OCI-LY7 (cell line): ENCODE results near the gene FCSK. TPM values are rescaled to one million over a fixed set of nuclear protein-coding genes. Genes with fewer than 3 reads are reported as not detected.

Source experiments
- BruUV-seq: library from RNA; stranded (reverse); fragments of 400-500 nt; replicated peaks from 2 replicates; lab custom pipeline; 2021; lab: Mats Ljungman, UMichigan
- CTCF ChIA-PET: fragments of 300-600 bp; sonication (Branson Sonifier 250); formaldehyde crosslinking; loops from one replicate; lab custom pipeline; 2022; ENCODE audit warnings: antibody characterized with exemption; ENCODE audit not compliant: unreplicated experiment; lab: Charles Lee
- POLR2A ChIA-PET: fragments of 300-600 bp; sonication (Branson Sonifier 250); formaldehyde crosslinking; loops from one replicate; lab custom pipeline; 2022; ENCODE audit warnings: antibody characterized with exemption; lab: Charles Lee
- DNase-seq: peaks from one replicate; pipeline ENCODE4 v3.0.0-alpha.2; 2015; ENCODE audit warnings: low spot score
- H2AFZ ChIP-seq: fragments of 200-600 bp; sonication (generic), shearing (Covaris generic); 2 replicates; pipeline ENCODE4 v1.6.1; 2014; ENCODE audit warnings: mild to moderate bottlenecking, antibody characterized with exemption, low read length, moderate library complexity
- H3K27ac ChIP-seq: fragments of 200-600 bp; sonication (generic); 2 replicates; pipeline ENCODE4 v1.5.1; 2014; ENCODE audit warnings: mixed run types, low read depth, mild to moderate bottlenecking, moderate library complexity, low read length, inconsistent platforms; ENCODE audit not compliant: poor library complexity, severe bottlenecking
- H3K36me3 ChIP-seq: fragments of 200-600 bp; sonication (generic); 2 replicates; pipeline ENCODE4 v1.6.1; 2014; ENCODE audit warnings: mild to moderate bottlenecking, antibody characterized with exemption, low read length, moderate library complexity, mixed read lengths; ENCODE audit not compliant: insufficient read depth
- H3K4me1 ChIP-seq: fragments of 200-600 bp; sonication (generic); 2 replicates; pipeline ENCODE4 v1.5.1; 2014; ENCODE audit warnings: mild to moderate bottlenecking, low read length; ENCODE audit not compliant: insufficient read depth, poor library complexity, severe bottlenecking
- H3K4me2 ChIP-seq: fragments of 200-600 bp; sonication (generic); 2 replicates; pipeline ENCODE4 v1.6.1; 2014; ENCODE audit warnings: mild to moderate bottlenecking, low read length
- H3K4me3 ChIP-seq: fragments of 200-600 bp; sonication (generic); 2 replicates; pipeline ENCODE4 v1.5.1; 2014; ENCODE audit warnings: mild to moderate bottlenecking, low read depth, low read length; ENCODE audit not compliant: poor library complexity, severe bottlenecking
- H3K79me2 ChIP-seq: fragments of 200-600 bp; sonication (generic); 2 replicates; pipeline ENCODE4 v1.6.1; 2016; ENCODE audit warnings: low read depth, mild to moderate bottlenecking, low read length, moderate library complexity, mixed read lengths; ENCODE audit not compliant: insufficient read depth
- H3K9me2 ChIP-seq: fragments of 200-600 bp; sonication (generic); 2 replicates; pipeline ENCODE4 v1.6.1; 2016; ENCODE audit warnings: mild to moderate bottlenecking, low read length, mixed read lengths; ENCODE audit not compliant: insufficient read depth
- H3K9me3 ChIP-seq: fragments of 200-600 bp; sonication (generic); 2 replicates; pipeline ENCODE4 v1.6.1; 2014; ENCODE audit warnings: mild to moderate bottlenecking, mixed run types, low read length, mixed read lengths
- H4K20me1 ChIP-seq: fragments of 200-600 bp; sonication (generic); 2 replicates; pipeline ENCODE4 v1.6.1; 2014; ENCODE audit warnings: mild to moderate bottlenecking, antibody characterized with exemption, low read length, moderate library complexity, mixed read lengths; ENCODE audit not compliant: insufficient read depth
- CTCF ChIP-seq: fragments of 200-600 bp; sonication (generic); conservative IDR thresholded peaks from 2 replicates; pipeline ENCODE4 v1.5.1; 2014; ENCODE audit warnings: mild to moderate bottlenecking, antibody characterized with exemption, low read length, moderate library complexity, mixed read lengths
- EZH2phosphoT487 ChIP-seq: fragments of 200-600 bp; sonication (generic); IDR thresholded peaks from 2 replicates; pipeline ENCODE4 v1.6.1; 2018; ENCODE audit warnings: low read depth, borderline replicate concordance, mild to moderate bottlenecking, mixed run types, antibody characterized with exemption, low read length, moderate library complexity, mixed read lengths
- intact Hi-C: fragments of 100-400 bp; cut with micrococcal nuclease; formaldehyde crosslinking; loops from one replicate; pipeline ENCODE4 v1.10.0; 2022; ENCODE audit not compliant: unreplicated experiment
- total RNA-seq, 2 experiments: library from RNA; depleted of rRNA in 1 of 2; stranded (reverse); fragments of >200 nt in 1 of 2; shearing (Covaris generic) in 1 of 2; gene quantifications; 2 replicates each; pipeline ENCODE4 v1.2.3, GENCODE V29; 2014 to 2022

Gene FCSK
- total RNA-seq, 2 experiments from 2014 or later, result 6.8 to 14.3 TPM

- Histone ChIP-seq H3K36me3 (peaks cover 79% of the 10 kb centered on the region), H3K9me3 (no peaks in the 10 kb centered on the region), H3K9me2 (no peaks in the 10 kb centered on the region), H2AFZ (no peak overlapping the region), H3K27ac (peak overlapping the region; percentile 23), H4K20me1 (no peaks in the 10 kb centered on the region), H3K4me1 (peaks cover 29% of the 10 kb centered on the region), H3K79me2 (no peaks in the 10 kb centered on the region), H3K4me2 (peak overlapping the region; percentile 24; the same call in 1 of the 2 replicates), H3K4me3 (no peak overlapping the region)
- POLR2A ChIA-PET, result interaction anchor here (0.6 to 1.2 kb wide), 7 partner anchors 12 to 156 kb away, joined by 3 to 6 read pairs (median 3); partner anchors contain the start of genes COG4 and SF3B3
- intact Hi-C loops, result loop anchor here (2.0 kb wide), 1 partner anchor 144 kb away; no protein-coding TSS in a partner anchor
- TSS peak; percentile 72 for BruUV-seq
- CTCF ChIA-PET, result interaction anchor here (1.0 kb wide), 1 partner anchor 146 kb away, joined by 5 read pairs; no protein-coding TSS in a partner anchor
- DNase-seq, result peak; percentile 64
- TF ChIP-seq CTCF (peak; percentile 81), EZH2phosphoT487 (no peak)
These were observed 54.4 kb downstream of the FCSK start for GRCh38 chr16:70508752-70509151.

GRCh38 chr16:70510216-70510615, 55.8 kb downstream of the FCSK start:
- H3K9me2 ChIP-seq, result no peaks in the 10 kb centered on the region
- intact Hi-C loops, result no loop called here
- H3K4me1 ChIP-seq, result peaks cover 29% of the 10 kb centered on the region
- no peak for TF ChIP-seq CTCF
- no peak for TF ChIP-seq EZH2phosphoT487
- H3K36me3 ChIP-seq, result peaks cover 80% of the 10 kb centered on the region
- no peak overlapping the region for H3K4me2 ChIP-seq
- H2AFZ ChIP-seq, result no peak overlapping the region
- POLR2A ChIA-PET, result no interaction called here
- CTCF ChIA-PET, result no interaction called here
- no peaks in the 10 kb centered on the region for H3K79me2 ChIP-seq
- H4K20me1 ChIP-seq, result no peaks in the 10 kb centered on the region
- no peak overlapping the region for H3K27ac ChIP-seq
- H3K9me3 ChIP-seq, result no peaks in the 10 kb centered on the region
- H3K4me3 ChIP-seq, result no peak overlapping the region
- BruUV-seq, result no TSS peak
- DNase-seq, result no peak

GRCh38 chr16:70511833-70512232, 57.4 kb downstream of the FCSK start:
- no peak for TF ChIP-seq CTCF
- no peak for TF ChIP-seq EZH2phosphoT487
- BruUV-seq, result no TSS peak
- no peak overlapping the region for H3K4me3 ChIP-seq
- CTCF ChIA-PET, result no interaction called here
- H2AFZ ChIP-seq, result no peak overlapping the region
- no peak overlapping the region for H3K27ac ChIP-seq
- H3K4me2 ChIP-seq, result no peak overlapping the region
- no peaks in the 10 kb centered on the region for H4K20me1 ChIP-seq
- no peaks in the 10 kb centered on the region for H3K9me2 ChIP-seq
- DNase-seq, result no peak
- POLR2A ChIA-PET, result no interaction called here
- H3K9me3 ChIP-seq, result no peaks in the 10 kb centered on the region
- peaks cover 93% of the 10 kb centered on the region for H3K36me3 ChIP-seq
- intact Hi-C loops, result no loop called here
- H3K79me2 ChIP-seq, result no peaks in the 10 kb centered on the region
- peaks cover 16% of the 10 kb centered on the region for H3K4me1 ChIP-seq
